Renal cortex interstitium (tissue), 11 donors: ENCODE measurements around the gene PDCD7. TPM values are rescaled to one million over a fixed set of nuclear protein-coding genes. Genes with fewer than 3 reads are reported as not detected.
"Not testable (repeated sequence)": the region's sequence is repeated elsewhere in the genome, so short reads cannot be mapped to it uniquely, and the experiment has no call there.

ENCODE experiments used
- DNase-seq, 11 donors: peaks; one replicate each; pipeline ENCODE4 v3.0.0-alpha.2; 2013; ENCODE audit warnings: low read depth in 9 of 11, low spot score in 4 of 11; ENCODE audit errors: extremely low read depth in 1 of 11
- polyA plus RNA-seq, 3 donors: library from polyadenylated mRNA; unstranded; fragments of 120-200 nt; gene quantifications; one replicate each; pipeline ENCODE4 v1.2.1, GENCODE V29; 2013; ENCODE audit not compliant: insufficient read length in 3 of 3

Gene PDCD7
- polyA plus RNA-seq, 3 donors = 28.5 to 32.4 (median 30.4) TPM

GRCh38 chr15:65096481-65097385, 36.9 kb downstream of the PDCD7 start:
- DNase-seq = no peak

GRCh38 chr15:65095747-65096104, 37.9 kb downstream of the PDCD7 start:
- DNase-seq = no peak

GRCh38 chr15:65095011-65095746, 38.4 kb downstream of the PDCD7 start:
- DNase-seq = no peak

GRCh38 chr15:65094294-65094995, 39.2 kb downstream of the PDCD7 start:
- no peak for DNase-seq

GRCh38 chr15:65093793-65094170, 39.8 kb downstream of the PDCD7 start:
- DNase-seq = not testable (repeated sequence)

GRCh38 chr15:65092911-65093792, 40.5 kb downstream of the PDCD7 start:
- no peak for DNase-seq

GRCh38 chr15:65091946-65092770, 41.5 kb downstream of the PDCD7 start:
- DNase-seq = no peak

GRCh38 chr15:65089206-65089824, 44.3 kb downstream of the PDCD7 start:
- DNase-seq = no peak

GRCh38 chr15:65088643-65089021, 45.0 kb downstream of the PDCD7 start:
- no peak for DNase-seq

- DNase-seq = no peak
Observed at GRCh38 chr15:65087873-65088642, 45.5 kb downstream of the PDCD7 start.

GRCh38 chr15:65087411-65087810, 46.2 kb downstream of the PDCD7 start:
- no peak for DNase-seq

- no peak for DNase-seq
Observed at GRCh38 chr15:65086680-65087111, 46.9 kb downstream of the PDCD7 start.

- no peak for DNase-seq
Observed at GRCh38 chr15:65085990-65086679, 47.5 kb downstream of the PDCD7 start.

GRCh38 chr15:65085207-65085753, 48.3 kb downstream of the PDCD7 start:
- DNase-seq = no peak

GRCh38 chr15:65084500-65085206, 49.0 kb downstream of the PDCD7 start:
- no peak for DNase-seq
